ENCODE measurements around the gene DOCK9.

The DOCK9 gene

GRCh38 chr13:98976941-98977340, 923 bp downstream of the DOCK9 start:
- DNase-seq (ENCODE audit: low read depth in 3 of 3): no peak

- no peak for DNase-seq (ENCODE audit: low read depth in 3 of 3)
These were observed 1.5 kb downstream of the DOCK9 start for GRCh38 chr13:98976338-98976737.

- no peak for DNase-seq (ENCODE audit: low read depth in 3 of 3)
These were observed 2.0 kb downstream of the DOCK9 start for GRCh38 chr13:98975822-98976261.

GRCh38 chr13:98974053-98974452, 3.8 kb downstream of the DOCK9 start:
- no peak for DNase-seq (ENCODE audit: low read depth in 3 of 3)

GRCh38 chr13:98972627-98973026, 5.2 kb downstream of the DOCK9 start:
- DNase-seq (ENCODE audit: low read depth in 3 of 3): no peak

GRCh38 chr13:98972059-98972458, 5.8 kb downstream of the DOCK9 start:
- DNase-seq (ENCODE audit: low read depth in 3 of 3): no peak

GRCh38 chr13:98970330-98970729, 7.5 kb downstream of the DOCK9 start:
- no peak for DNase-seq (ENCODE audit: low read depth in 3 of 3)

GRCh38 chr13:98967491-98967890, 10.4 kb downstream of the DOCK9 start:
- no peak for DNase-seq (ENCODE audit: low read depth in 3 of 3)

- DNase-seq (ENCODE audit: low read depth in 3 of 3): no peak
These were observed 11.8 kb downstream of the DOCK9 start for GRCh38 chr13:98966019-98966418.

- no peak for DNase-seq (ENCODE audit: low read depth in 3 of 3)
These were observed 12.5 kb downstream of the DOCK9 start for GRCh38 chr13:98965325-98965724.

GRCh38 chr13:98963917-98964316, 13.9 kb downstream of the DOCK9 start:
- no peak for DNase-seq (ENCODE audit: low read depth in 3 of 3)

GRCh38 chr13:98962901-98963590, 14.8 kb downstream of the DOCK9 start:
- no peak for DNase-seq (ENCODE audit: low read depth in 3 of 3)

GRCh38 chr13:98961503-98962105, 16.3 kb downstream of the DOCK9 start:
- no peak for DNase-seq (ENCODE audit: low read depth in 3 of 3)

- DNase-seq (ENCODE audit: low read depth in 3 of 3): no peak
These were observed 17.0 kb downstream of the DOCK9 start for GRCh38 chr13:98960606-98961502.

- no peak for DNase-seq (ENCODE audit: low read depth in 3 of 3)
These were observed 17.9 kb downstream of the DOCK9 start for GRCh38 chr13:98959786-98960605.

GRCh38 chr13:98959291-98959690, 18.6 kb downstream of the DOCK9 start:
- DNase-seq (ENCODE audit: low read depth in 3 of 3): no peak

- no peak for DNase-seq (ENCODE audit: low read depth in 3 of 3)
These were observed 19.4 kb downstream of the DOCK9 start for GRCh38 chr13:98958443-98958794.

- DNase-seq (ENCODE audit: low read depth in 3 of 3): no peak
These were observed 20.0 kb downstream of the DOCK9 start for GRCh38 chr13:98957731-98958442.

GRCh38 chr13:98955336-98955735, 22.5 kb downstream of the DOCK9 start:
- DNase-seq (ENCODE audit: low read depth in 3 of 3): no peak

- no peak for DNase-seq (ENCODE audit: low read depth in 3 of 3)
These were observed 23.6 kb downstream of the DOCK9 start for GRCh38 chr13:98954313-98954712.

GRCh38 chr13:98951266-98951665, 26.6 kb downstream of the DOCK9 start:
- no peak for DNase-seq (ENCODE audit: low read depth in 3 of 3)
